Loucy (cell line): ENCODE measurements around the gene TRAF3.

Source experiments
- EZH2phosphoT487 ChIP-seq: fragments of 200-600 bp; IDR thresholded peaks from 2 replicates; pipeline ENCODE4 v1.6.1; 2018; ENCODE audit warnings: antibody characterized with exemption, mild to moderate bottlenecking, moderate library complexity, borderline replicate concordance
- TF ChIP-seq, protein P1 (sequence below): fragments of 200-600 bp; sonication (generic); conservative IDR thresholded peaks from 2 replicates; pipeline ENCODE4 v1.5.1; 2014; ENCODE audit warnings: mild to moderate bottlenecking, antibody characterized with exemption, low read length

DNA sequence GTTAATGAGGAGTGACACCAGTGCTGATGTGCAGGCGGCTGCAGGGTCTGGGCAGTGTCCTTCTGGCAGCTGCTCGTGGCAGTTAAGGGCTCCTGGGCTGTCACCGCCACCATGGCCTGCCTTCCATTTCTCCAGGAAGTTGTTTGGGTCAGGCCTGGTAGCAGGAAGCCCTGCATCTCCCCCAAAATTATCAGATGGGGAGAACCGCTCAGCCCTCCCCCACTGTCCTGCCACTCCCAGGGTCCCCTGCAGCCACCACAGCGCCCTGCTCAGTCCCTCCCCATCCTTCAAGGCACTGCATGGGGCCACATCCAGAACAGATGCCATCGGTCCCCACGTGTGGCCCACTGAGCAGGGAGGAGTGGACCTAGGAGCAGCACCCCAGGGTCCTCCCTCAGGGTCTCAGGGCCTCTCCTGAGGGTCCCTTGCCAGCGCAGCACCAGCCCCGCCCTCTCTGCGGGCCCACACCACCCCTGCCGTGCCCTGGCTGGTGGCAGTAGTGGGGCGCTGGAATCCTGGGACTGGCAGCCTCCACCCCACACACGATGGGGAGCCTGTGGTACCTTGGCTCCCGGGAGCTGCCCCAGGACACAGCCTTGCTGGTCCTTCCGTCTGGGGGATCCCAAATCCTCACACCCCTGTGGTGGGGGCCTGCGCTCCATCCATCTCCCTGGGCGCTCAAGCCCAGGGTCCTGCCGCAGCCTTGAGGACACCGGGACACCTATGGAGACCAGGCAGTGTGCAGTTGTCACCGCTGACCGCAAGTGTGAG is 134.9 kb downstream of the TRAF3 start:
- TF ChIP-seq, protein P1, sequence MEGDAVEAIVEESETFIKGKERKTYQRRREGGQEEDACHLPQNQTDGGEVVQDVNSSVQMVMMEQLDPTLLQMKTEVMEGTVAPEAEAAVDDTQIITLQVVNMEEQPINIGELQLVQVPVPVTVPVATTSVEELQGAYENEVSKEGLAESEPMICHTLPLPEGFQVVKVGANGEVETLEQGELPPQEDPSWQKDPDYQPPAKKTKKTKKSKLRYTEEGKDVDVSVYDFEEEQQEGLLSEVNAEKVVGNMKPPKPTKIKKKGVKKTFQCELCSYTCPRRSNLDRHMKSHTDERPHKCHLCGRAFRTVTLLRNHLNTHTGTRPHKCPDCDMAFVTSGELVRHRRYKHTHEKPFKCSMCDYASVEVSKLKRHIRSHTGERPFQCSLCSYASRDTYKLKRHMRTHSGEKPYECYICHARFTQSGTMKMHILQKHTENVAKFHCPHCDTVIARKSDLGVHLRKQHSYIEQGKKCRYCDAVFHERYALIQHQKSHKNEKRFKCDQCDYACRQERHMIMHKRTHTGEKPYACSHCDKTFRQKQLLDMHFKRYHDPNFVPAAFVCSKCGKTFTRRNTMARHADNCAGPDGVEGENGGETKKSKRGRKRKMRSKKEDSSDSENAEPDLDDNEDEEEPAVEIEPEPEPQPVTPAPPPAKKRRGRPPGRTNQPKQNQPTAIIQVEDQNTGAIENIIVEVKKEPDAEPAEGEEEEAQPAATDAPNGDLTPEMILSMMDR = no peak
- TF ChIP-seq EZH2phosphoT487 = no peak
